PC-3 (cell line): ENCODE data around the gene STEAP4. TPM values are rescaled to one million over a fixed set of nuclear protein-coding genes. Genes with fewer than 3 reads are reported as not detected.

Experiments used
- ATAC-seq: fragments of 200-7000 bp; cut with Tn5 transposase; 2 replicates; pipeline ENCODE4 v1.9.1; 2020; ENCODE audit warnings: mild to moderate bottlenecking, moderate library complexity
- BruUV-seq: library from RNA; stranded (reverse); fragments of 400-500 nt; replicated peaks from 2 replicates; lab custom pipeline; 2021; lab: Mats Ljungman, UMichigan
- CTCF ChIA-PET: fragments of 300-600 bp; sonication (Branson Sonifier 250); formaldehyde crosslinking; loops from one replicate; lab custom pipeline; 2022; ENCODE audit warnings: antibody characterized with exemption; lab: Charles Lee
- POLR2A ChIA-PET: fragments of 300-600 bp; sonication (Branson Sonifier 250); formaldehyde crosslinking; loops from one replicate; lab custom pipeline; 2022; ENCODE audit warnings: antibody characterized with exemption; ENCODE audit not compliant: unreplicated experiment; lab: Charles Lee
- DNase-seq: peaks from one replicate; pipeline ENCODE4 v3.0.0-alpha.2; 2015
- H2AFZ ChIP-seq: fragments of 300-600 bp; sonication (generic); 2 replicates; pipeline ENCODE4 v1.6.0; 2016; ENCODE audit warnings: antibody characterized with exemption, low read length
- H3F3A ChIP-seq: fragments of 300-600 bp; sonication (generic); one replicate; pipeline ENCODE4 v1.6.0; 2017; ENCODE audit warnings: antibody characterized with exemption, low read length, control low read depth, mild to moderate bottlenecking; ENCODE audit not compliant: unreplicated experiment
- H3K27ac ChIP-seq: fragments of 300-600 bp; sonication (generic); 2 replicates; pipeline ENCODE4 v1.5.1; 2016; ENCODE audit warnings: mild to moderate bottlenecking, low read length
- H3K27me3 ChIP-seq: fragments of 300-600 bp; sonication (generic); 2 replicates; pipeline ENCODE4 v1.6.1; 2016; ENCODE audit warnings: low read length, mixed read lengths
- H3K36me3 ChIP-seq: fragments of 300-600 bp; sonication (generic); 2 replicates; pipeline ENCODE4 v1.6.1; 2016; ENCODE audit warnings: low read depth, mixed run types, low read length, mixed read lengths
- H3K4me1 ChIP-seq: fragments of 300-600 bp; sonication (generic); 2 replicates; pipeline ENCODE4 v1.5.1; 2016; ENCODE audit warnings: low read length; ENCODE audit not compliant: insufficient read depth
- H3K4me2 ChIP-seq: fragments of 300-600 bp; sonication (generic); 2 replicates; pipeline ENCODE4 v1.6.0; 2016; ENCODE audit warnings: low read length
- H3K4me3 ChIP-seq: fragments of 300-600 bp; sonication (generic); 2 replicates; pipeline ENCODE4 v1.5.1; 2016; ENCODE audit warnings: mild to moderate bottlenecking, low read length, mixed read lengths
- H3K79me2 ChIP-seq: fragments of 300-600 bp; sonication (generic); 2 replicates; pipeline ENCODE4 v1.6.1; 2017; ENCODE audit warnings: low read length, mixed read lengths
- H3K9ac ChIP-seq: fragments of 300-600 bp; sonication (generic); 2 replicates; pipeline ENCODE4 v1.6.0; 2016; ENCODE audit warnings: mild to moderate bottlenecking, low read length
- H3K9me2 ChIP-seq: fragments of 300-600 bp; sonication (generic); replicated peaks from 2 replicates; pipeline ENCODE4 v1.6.1; 2016; ENCODE audit warnings: mixed run types, low read length, mixed read lengths
- H3K9me3 ChIP-seq: fragments of 300-600 bp; sonication (generic); 2 replicates; pipeline ENCODE4 v1.6.1; 2016; ENCODE audit warnings: low read length, mixed read lengths
- H4K20me1 ChIP-seq: fragments of 300-600 bp; sonication (generic); 2 replicates; pipeline ENCODE4 v1.6.1; 2016; ENCODE audit warnings: low read length, mixed read lengths
- EZH2 ChIP-seq: fragments of 300-600 bp; sonication (generic); IDR thresholded peaks from one replicate; pipeline ENCODE4 v1.6.1; 2017; ENCODE audit warnings: antibody characterized with exemption, mild to moderate bottlenecking, low read length; ENCODE audit not compliant: unreplicated experiment
- EZH2phosphoT487 ChIP-seq: fragments of 300-600 bp; sonication (generic); IDR thresholded peaks from 2 replicates; pipeline ENCODE4 v1.6.1; 2018; ENCODE audit warnings: mild to moderate bottlenecking, antibody characterized with exemption, low read length, borderline replicate concordance
- intact Hi-C: fragments of 100-400 bp; cut with micrococcal nuclease; formaldehyde crosslinking; loops from 2 replicates; pipeline ENCODE4 v1.9.0; 2023
- total RNA-seq: library from RNA; depleted of rRNA; stranded (reverse); fragments of >200 nt; gene quantifications from 2 replicates; pipeline ENCODE4 v1.2.3, GENCODE V29; 2014
- TF ChIP-seq, protein P1 (sequence below): fragments of 300-600 bp; sonication (generic); conservative IDR thresholded peaks from 2 replicates; pipeline ENCODE4 v1.5.1; 2017; ENCODE audit warnings: antibody characterized with exemption, low read depth, mild to moderate bottlenecking, low read length

Gene STEAP4
- total RNA-seq, 1 experiment from 2014 or later, result 1.7 TPM

DNA sequence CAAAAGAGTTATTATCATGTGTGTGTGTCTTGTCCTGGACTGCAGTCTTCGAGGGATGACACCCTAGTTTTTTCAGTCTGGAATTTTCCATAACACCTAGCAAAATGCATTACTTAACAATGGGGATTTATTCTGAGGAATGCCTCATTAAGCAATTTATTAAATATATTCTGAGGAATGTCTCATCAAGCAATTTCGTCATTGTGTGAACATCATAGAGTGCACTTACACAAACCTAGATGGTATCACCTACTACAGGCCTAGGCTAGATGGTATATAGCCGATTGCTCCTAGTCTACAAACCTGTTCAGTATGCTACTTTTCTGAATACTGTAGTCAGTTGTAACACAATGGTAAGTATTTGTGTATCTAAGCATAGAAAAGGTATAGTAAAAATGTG lies 1.1 kb upstream of the STEAP4 start:
- ATAC-seq, result no peak
- H4K20me1 ChIP-seq, result no peaks in the 10 kb centered on the region

DNA sequence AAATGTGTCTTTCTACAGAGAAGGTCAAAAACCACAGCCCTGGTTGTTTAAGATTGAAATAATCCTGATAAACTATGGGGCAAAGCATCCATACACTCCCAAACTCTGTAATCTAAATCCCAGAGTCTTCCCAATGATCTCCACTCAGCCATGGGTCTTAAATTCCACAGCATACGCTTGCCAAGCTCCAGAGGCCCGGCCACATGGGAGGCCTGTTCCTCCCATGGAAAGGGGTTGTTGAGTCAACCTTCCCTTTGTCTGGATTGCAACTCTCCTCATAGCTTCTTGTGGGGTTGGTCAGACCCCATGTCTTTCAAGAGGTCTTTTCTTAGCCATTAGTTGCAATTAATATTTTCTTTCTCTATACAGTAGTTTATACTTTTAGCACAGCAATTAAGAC lies 718 bp upstream of the STEAP4 start:
- CTCF ChIA-PET, result interaction anchor here (0.6 to 1.2 kb wide), 2 partner anchors 64 to 765 kb away, joined by 3 to 8 read pairs; no protein-coding TSS in a partner anchor
- peak overlapping the region; percentile 44; the same call in 1 of the 2 replicates for H3K27ac ChIP-seq
- no peaks in the 10 kb centered on the region for H3K36me3 ChIP-seq
- POLR2A ChIA-PET, result interaction anchor here (0.6 kb wide), 1 partner anchor 43 kb away, joined by 3 read pairs; no protein-coding TSS in a partner anchor
- no TSS peak for BruUV-seq
- H3K79me2 ChIP-seq, result no peaks in the 10 kb centered on the region
- no peak for TF ChIP-seq EZH2
- TF ChIP-seq, protein P1, sequence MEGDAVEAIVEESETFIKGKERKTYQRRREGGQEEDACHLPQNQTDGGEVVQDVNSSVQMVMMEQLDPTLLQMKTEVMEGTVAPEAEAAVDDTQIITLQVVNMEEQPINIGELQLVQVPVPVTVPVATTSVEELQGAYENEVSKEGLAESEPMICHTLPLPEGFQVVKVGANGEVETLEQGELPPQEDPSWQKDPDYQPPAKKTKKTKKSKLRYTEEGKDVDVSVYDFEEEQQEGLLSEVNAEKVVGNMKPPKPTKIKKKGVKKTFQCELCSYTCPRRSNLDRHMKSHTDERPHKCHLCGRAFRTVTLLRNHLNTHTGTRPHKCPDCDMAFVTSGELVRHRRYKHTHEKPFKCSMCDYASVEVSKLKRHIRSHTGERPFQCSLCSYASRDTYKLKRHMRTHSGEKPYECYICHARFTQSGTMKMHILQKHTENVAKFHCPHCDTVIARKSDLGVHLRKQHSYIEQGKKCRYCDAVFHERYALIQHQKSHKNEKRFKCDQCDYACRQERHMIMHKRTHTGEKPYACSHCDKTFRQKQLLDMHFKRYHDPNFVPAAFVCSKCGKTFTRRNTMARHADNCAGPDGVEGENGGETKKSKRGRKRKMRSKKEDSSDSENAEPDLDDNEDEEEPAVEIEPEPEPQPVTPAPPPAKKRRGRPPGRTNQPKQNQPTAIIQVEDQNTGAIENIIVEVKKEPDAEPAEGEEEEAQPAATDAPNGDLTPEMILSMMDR, result no peak
- TF ChIP-seq EZH2phosphoT487, result no peak
- H4K20me1 ChIP-seq, result no peaks in the 10 kb centered on the region
- no peak overlapping the region for H3K9ac ChIP-seq
- H3K27me3 ChIP-seq, result no peaks in the 10 kb centered on the region
- H3F3A ChIP-seq, result no peaks in the 10 kb centered on the region
- intact Hi-C loops, result no loop called here
- DNase-seq (no peak), ATAC-seq (no peak)
- H3K4me2 ChIP-seq, result peak overlapping the region; percentile 98; the same call in 1 of the 2 replicates
- peaks cover 38% of the 10 kb centered on the region for H3K4me1 ChIP-seq
- no peaks in the 10 kb centered on the region for H3K9me3 ChIP-seq
- no peaks in the 10 kb centered on the region for H3K9me2 ChIP-seq
- peak overlapping the region; percentile 97 for H2AFZ ChIP-seq
- no peak overlapping the region; the same call in 1 of the 2 replicates for H3K4me3 ChIP-seq

More for the DNA sequence above, 1.1 kb upstream of the STEAP4 start:
- Histone ChIP-seq H3K36me3 (no peaks in the 10 kb centered on the region), H3F3A (no peaks in the 10 kb centered on the region), H3K9ac (no peak overlapping the region), H3K27me3 (no peaks in the 10 kb centered on the region), H3K4me1 (peaks cover 38% of the 10 kb centered on the region), H2AFZ (no peak overlapping the region), H3K27ac (no peak overlapping the region), H3K79me2 (no peaks in the 10 kb centered on the region), H3K9me3 (no peaks in the 10 kb centered on the region), H3K4me3 (no peak overlapping the region), H3K9me2 (no peaks in the 10 kb centered on the region), H3K4me2 (no peak overlapping the region)
- ChIA-PET POLR2A (interaction anchor here (0.6 kb wide), 1 partner anchor 43 kb away, joined by 3 read pairs; no protein-coding TSS in a partner anchor), CTCF (no interaction called here)
- no TSS peak for BruUV-seq
- DNase-seq, result no peak
- intact Hi-C loops, result no loop called here
- TF ChIP-seq EZH2 (no peak), EZH2phosphoT487 (no peak)
- TF ChIP-seq, protein P1, result no peak

DNA sequence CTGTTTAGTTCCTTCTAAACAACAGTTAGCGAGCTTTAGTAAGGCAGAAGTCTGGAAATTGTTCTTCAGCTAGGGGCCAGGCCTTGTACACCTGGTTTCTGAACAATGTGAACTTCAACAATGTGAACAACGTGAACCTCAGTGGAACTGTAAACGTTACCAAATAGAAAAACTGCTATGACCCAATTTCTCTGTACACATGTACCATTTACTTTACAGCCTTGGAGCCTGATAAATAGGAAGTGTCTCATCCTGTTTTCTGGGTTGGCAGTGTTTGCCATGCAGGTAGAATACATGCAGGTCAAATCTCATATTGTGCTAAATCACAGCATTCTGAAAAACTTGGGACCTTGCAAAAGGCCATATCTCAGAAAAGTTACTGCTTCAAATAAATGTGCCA lies 1.6 kb downstream of the STEAP4 start:
- intact Hi-C loops, result loop anchor here (1.0 kb wide), 1 partner anchor 53 kb away; no protein-coding TSS in a partner anchor
- Histone ChIP-seq H3K79me2 (no peaks in the 10 kb centered on the region), H3K9me2 (no peaks in the 10 kb centered on the region), H4K20me1 (no peaks in the 10 kb centered on the region), H3K9me3 (no peaks in the 10 kb centered on the region), H3K9ac (no peak overlapping the region), H3K4me3 (no peak overlapping the region), H3F3A (no peaks in the 10 kb centered on the region), H2AFZ (no peak overlapping the region), H3K4me2 (no peak overlapping the region), H3K27me3 (no peaks in the 10 kb centered on the region), H3K4me1 (peaks cover 27% of the 10 kb centered on the region), H3K27ac (no peak overlapping the region), H3K36me3 (no peaks in the 10 kb centered on the region)
- ChIA-PET CTCF (no interaction called here), POLR2A (no interaction called here)
- DNase-seq, result peak; percentile 30
- ATAC-seq, result peak; percentile 4; the same call in 1 of the 2 replicates
- TF ChIP-seq EZH2 (no peak), EZH2phosphoT487 (no peak)
- TF ChIP-seq, protein P1, result no peak
- no TSS peak for BruUV-seq
